Measurements from ENCODE around the gene LGALS3BP. TPM values are rescaled to one million over a fixed set of nuclear protein-coding genes. Genes with fewer than 3 reads are reported as not detected.

The LGALS3BP gene
- total RNA-seq, 1 donor from 2014 or later: 365 TPM

DNA sequence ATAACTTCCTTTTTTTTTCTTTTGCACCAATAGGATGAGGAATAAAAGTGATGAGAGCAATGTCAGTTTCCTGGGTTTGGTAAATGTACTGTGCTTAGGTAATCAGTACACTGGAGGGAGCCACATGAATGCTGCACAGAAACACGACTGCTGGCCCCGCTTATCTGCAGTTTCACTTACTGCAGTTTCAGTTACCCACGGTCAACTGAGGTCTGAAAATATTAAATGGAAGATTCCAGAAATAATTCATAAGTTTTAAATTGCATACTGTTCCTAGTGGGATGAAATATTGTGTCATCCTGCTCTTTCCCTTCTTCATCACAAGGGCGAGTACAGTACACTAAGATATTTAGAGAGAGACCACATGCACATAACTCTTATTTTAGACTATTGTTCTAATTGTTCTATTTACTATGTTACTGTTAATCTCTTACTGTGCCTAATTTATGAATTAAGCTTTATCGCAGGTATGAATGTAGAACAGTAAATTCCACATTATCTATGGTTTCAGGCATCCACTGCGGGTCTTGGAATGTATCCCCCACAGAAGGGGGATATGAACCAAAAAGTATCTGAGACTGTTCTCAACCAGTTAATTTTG lies 6.4 kb upstream of the LGALS3BP start:
- no peaks in the 10 kb centered on the region for H3K27me3 ChIP-seq
- intact Hi-C loops (cut with DNase I): no loop called here
- DNase-seq (ENCODE audit: low spot score in 2 of 2): no peak
- no peaks in the 10 kb centered on the region for H3K9me3 ChIP-seq
- peak overlapping the region; percentile 31 to 62 for H3K27ac ChIP-seq
- peaks cover 2 to 4% of the 10 kb centered on the region in 2 donors for H3K4me1 ChIP-seq
- TF ChIP-seq CTCF (IDR thresholded peaks at IDR 0.05): peak in 2 of 3 experiments; percentile 20 to 45
- H3K36me3 ChIP-seq: peaks cover 10 to 13% of the 10 kb centered on the region in 2 donors
- H3K4me3 ChIP-seq: peak overlapping the region; percentile 41 to 53

DNA sequence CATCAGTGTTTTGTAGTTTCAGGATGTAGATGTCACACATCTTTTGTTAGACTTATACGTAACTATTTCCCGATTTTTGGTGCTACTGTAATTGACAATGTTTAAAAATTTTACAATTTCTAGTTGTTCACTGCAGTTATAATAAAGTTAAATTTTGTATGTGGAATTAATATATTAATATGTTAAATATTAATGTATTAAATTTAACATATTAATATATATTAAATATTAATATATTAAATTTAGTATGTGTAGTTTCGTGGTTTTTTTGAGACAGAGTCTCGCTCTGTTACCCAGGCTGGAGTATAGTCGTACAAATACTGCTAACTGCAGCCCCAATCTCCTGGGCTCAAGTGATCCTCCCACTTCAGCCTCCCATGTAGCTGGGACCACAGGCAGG lies 5.7 kb upstream of the LGALS3BP start:
- intact Hi-C loops (cut with DNase I): no loop called here
- Histone ChIP-seq H3K4me1 (peaks cover 2 to 6% of the 10 kb centered on the region in 2 donors), H3K27me3 (no peaks in the 10 kb centered on the region), H3K36me3 (peaks cover 3 to 5% of the 10 kb centered on the region in 2 donors), H3K9me3 (no peaks in the 10 kb centered on the region), H3K27ac (no peak overlapping the region), H3K4me3 (no peak overlapping the region)
- DNase-seq (ENCODE audit: low spot score in 2 of 2): no peak
- TF ChIP-seq CTCF (IDR thresholded peaks at IDR 0.05): no peak

DNA sequence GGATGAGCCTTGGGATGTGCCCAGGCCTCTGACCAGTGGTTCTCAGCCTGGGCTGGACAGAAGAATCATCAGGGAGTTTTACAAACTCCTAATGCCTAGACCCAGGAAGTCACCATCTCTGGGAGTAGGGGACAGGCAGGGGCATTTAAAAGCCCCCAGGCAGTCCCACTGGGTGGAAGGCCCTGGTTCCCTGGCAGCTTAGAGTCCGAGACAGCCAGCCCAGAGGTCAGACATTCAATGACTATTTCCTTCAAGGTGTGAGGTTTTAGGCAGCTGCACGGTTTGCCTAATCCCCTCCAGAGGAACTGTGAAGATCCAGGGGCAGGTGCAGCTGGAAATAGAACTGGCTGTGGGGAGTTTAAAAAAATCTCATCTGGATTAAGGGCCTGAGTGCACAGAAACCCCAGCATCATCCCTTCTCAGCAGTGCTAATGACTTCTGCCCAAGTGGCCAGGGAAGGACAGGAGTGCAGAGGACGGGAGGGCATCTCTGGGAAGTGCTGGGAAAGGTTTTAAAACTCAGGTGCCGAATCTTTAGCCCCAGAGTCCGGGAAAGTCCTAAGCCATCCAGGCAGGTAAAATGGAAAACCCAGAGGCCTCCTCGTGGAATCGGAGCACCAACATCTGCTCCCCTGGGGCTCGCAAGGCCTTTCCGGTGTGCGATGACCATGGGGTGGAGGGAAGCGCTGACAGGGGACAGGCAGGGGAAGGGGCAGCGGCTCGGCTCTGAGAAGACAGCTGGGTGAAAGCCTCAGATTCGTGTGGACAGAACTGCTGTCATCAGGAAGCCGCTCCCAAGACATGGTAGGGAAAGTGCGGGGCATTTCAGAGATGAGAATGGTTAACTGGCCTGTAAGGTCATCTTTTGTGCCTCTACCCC lies 1.5 kb upstream of the LGALS3BP start:
- Histone ChIP-seq H3K27me3 (no peaks in the 10 kb centered on the region), H3K27ac (peak overlapping the region; percentile 19 to 63), H3K36me3 (no peaks in the 10 kb centered on the region), H3K4me3 (no peak overlapping the region), H3K4me1 (peaks cover 0 to 28% of the 10 kb centered on the region in 2 donors), H3K9me3 (no peaks in the 10 kb centered on the region)
- intact Hi-C loops (cut with DNase I): no loop called here
- TF ChIP-seq CTCF (IDR thresholded peaks at IDR 0.05): no peak
- DNase-seq (ENCODE audit: low spot score in 2 of 2): no peak

- DNase-seq (ENCODE audit: low spot score in 2 of 2): no peak
- Histone ChIP-seq H3K9me3 (no peaks in the 10 kb centered on the region), H3K27ac (peak overlapping the region; percentile 19 to 63), H3K4me1 (peaks cover 4 to 31% of the 10 kb centered on the region in 2 donors), H3K27me3 (no peaks in the 10 kb centered on the region), H3K36me3 (no peaks in the 10 kb centered on the region), H3K4me3 (no peak overlapping the region)
- intact Hi-C loops (cut with DNase I): no loop called here
- no peak for TF ChIP-seq CTCF (IDR thresholded peaks at IDR 0.05)
Measured at GRCh38 chr17:78980624-78980972, 875 bp upstream of the LGALS3BP start.

DNA sequence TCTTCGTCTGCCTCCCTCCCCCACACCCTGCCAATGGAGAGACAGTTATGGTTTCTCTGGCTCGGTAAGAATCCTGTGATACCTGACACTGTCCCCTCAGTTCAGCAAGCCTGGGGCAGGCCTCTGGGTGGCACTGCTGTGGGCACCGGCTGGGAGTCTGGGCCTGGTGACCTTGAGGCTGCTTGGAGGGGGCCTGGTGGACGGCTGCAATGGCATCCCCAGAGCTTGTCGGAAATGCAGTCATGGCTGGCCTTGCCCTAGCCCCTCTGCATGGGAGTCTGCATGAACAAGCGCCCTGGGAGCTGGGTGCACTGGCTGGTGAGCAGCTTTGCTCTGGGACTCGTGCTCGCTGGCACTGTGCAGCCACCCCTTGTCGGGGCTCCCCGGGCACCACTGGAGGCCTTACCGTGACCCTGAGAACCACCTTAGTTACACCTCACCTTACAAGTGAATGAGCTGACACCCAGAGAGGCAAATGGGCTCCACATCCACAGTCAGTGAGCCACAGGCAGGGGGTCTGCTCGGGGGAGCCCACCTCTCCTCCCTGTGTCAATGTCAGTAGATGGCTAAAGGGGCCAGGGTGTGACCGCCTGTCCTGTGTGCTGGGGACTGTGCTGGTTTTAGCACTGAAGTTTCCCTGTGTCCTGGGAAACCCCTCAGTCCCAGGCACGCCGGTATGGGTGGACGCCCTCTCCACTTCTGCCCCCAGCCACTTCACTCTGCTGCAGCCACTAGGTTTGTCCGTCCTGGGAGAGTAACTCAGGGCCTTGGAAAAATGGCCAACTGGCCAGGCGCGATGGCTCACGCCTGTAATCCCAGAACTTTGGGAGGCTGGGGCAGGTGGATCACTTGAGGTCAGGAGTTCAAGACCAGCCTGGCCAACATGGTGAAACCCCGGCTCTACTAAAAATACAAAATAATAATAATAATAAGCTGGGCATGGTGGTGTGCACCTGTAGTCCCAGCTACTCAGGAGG lies 1.4 kb downstream of the LGALS3BP start:
- H3K36me3 ChIP-seq: no peaks in the 10 kb centered on the region
- intact Hi-C loops (cut with DNase I): no loop called here
- H3K4me3 ChIP-seq: peak overlapping the region in 1 of 2 donors; percentile 47
- H3K9me3 ChIP-seq: no peaks in the 10 kb centered on the region
- no peak for TF ChIP-seq CTCF (IDR thresholded peaks at IDR 0.05)
- no peak for DNase-seq (ENCODE audit: low spot score in 2 of 2)
- peaks cover 4 to 31% of the 10 kb centered on the region in 2 donors for H3K4me1 ChIP-seq
- no peaks in the 10 kb centered on the region for H3K27me3 ChIP-seq
- H3K27ac ChIP-seq: peak overlapping the region in 1 of 2 donors; percentile 86

Data from ascending aorta (tissue), 2 donors.